Loucy (cell line): ENCODE results near the gene SHB.

Experiments
- H2AFZ ChIP-seq: fragments of 200-600 bp; sonication (generic); 2 replicates; pipeline ENCODE4 v1.6.0; 2016; ENCODE audit warnings: antibody characterized with exemption, mild to moderate bottlenecking, low read length, moderate library complexity
- H3F3A ChIP-seq: fragments of 200-600 bp; 2 replicates; pipeline ENCODE4 v1.6.0; 2016; ENCODE audit warnings: antibody characterized with exemption, low read depth, mild to moderate bottlenecking
- H3K27me3 ChIP-seq: fragments of 200-600 bp; sonication (generic); 2 replicates; pipeline ENCODE4 v1.6.1; 2014; ENCODE audit warnings: low read length, mild to moderate bottlenecking; ENCODE audit not compliant: insufficient read depth, poor library complexity, severe bottlenecking
- H3K36me3 ChIP-seq: fragments of 200-600 bp; sonication (generic); 2 replicates; pipeline ENCODE4 v1.6.1; 2016; ENCODE audit warnings: low read length; ENCODE audit not compliant: insufficient read depth
- H3K4me1 ChIP-seq: fragments of 200-600 bp; sonication (generic); 2 replicates; pipeline ENCODE4 v1.5.1; 2014; ENCODE audit warnings: low read length, mild to moderate bottlenecking; ENCODE audit not compliant: insufficient read depth, poor library complexity, severe bottlenecking
- H3K4me2 ChIP-seq: fragments of 200-600 bp; sonication (generic); 2 replicates; pipeline ENCODE4 v1.6.0; 2014; ENCODE audit warnings: antibody characterized with exemption, low read length, low read depth, mild to moderate bottlenecking; ENCODE audit not compliant: poor library complexity, severe bottlenecking
- H3K4me3 ChIP-seq: fragments of 200-600 bp; sonication (generic); 2 replicates; pipeline ENCODE4 v1.5.1; 2014; ENCODE audit warnings: low read length, mild to moderate bottlenecking, mixed read lengths; ENCODE audit not compliant: poor library complexity, severe bottlenecking
- H3K79me2 ChIP-seq: fragments of 200-600 bp; sonication (generic); 2 replicates; pipeline ENCODE4 v1.6.1; 2014; ENCODE audit warnings: low read length; ENCODE audit not compliant: insufficient read depth
- H3K9ac ChIP-seq: fragments of 200-600 bp; sonication (generic); 2 replicates; pipeline ENCODE4 v1.6.0; 2014; ENCODE audit warnings: mild to moderate bottlenecking, low read depth, low read length, moderate library complexity; ENCODE audit not compliant: poor library complexity, severe bottlenecking
- H3K9me2 ChIP-seq: fragments of 200-600 bp; sonication (generic); replicated peaks from 2 replicates; pipeline ENCODE4 v1.6.1; 2016; ENCODE audit warnings: low read depth, low read length, mixed read lengths
- H3K9me3 ChIP-seq: fragments of 200-600 bp; sonication (generic); 2 replicates; pipeline ENCODE4 v1.6.1; 2014; ENCODE audit warnings: mild to moderate bottlenecking, antibody characterized with exemption, low read length, low read depth; ENCODE audit not compliant: insufficient read depth
- H4K20me1 ChIP-seq: fragments of 200-600 bp; sonication (generic); 2 replicates; pipeline ENCODE4 v1.6.0; 2014; ENCODE audit warnings: antibody characterized with exemption, low read length, mild to moderate bottlenecking; ENCODE audit not compliant: insufficient read depth, poor library complexity, severe bottlenecking
- CTCF ChIP-seq: fragments of 200-600 bp; sonication (generic); conservative IDR thresholded peaks from 2 replicates; pipeline ENCODE4 v1.5.1; 2014; ENCODE audit warnings: mild to moderate bottlenecking, antibody characterized with exemption, low read length
- EZH2phosphoT487 ChIP-seq: fragments of 200-600 bp; IDR thresholded peaks from 2 replicates; pipeline ENCODE4 v1.6.1; 2018; ENCODE audit warnings: antibody characterized with exemption, mild to moderate bottlenecking, moderate library complexity, borderline replicate concordance

The SHB gene

GRCh38 chr9:37977851-37978480 is 91.1 kb downstream of the SHB start:
- Histone ChIP-seq H3K9me3 (no peaks in the 10 kb centered on the region), H4K20me1 (no peaks in the 10 kb centered on the region), H3F3A (no peaks in the 10 kb centered on the region), H3K4me2 (no peak overlapping the region), H3K9ac (no peak overlapping the region), H3K4me1 (no peaks in the 10 kb centered on the region), H3K36me3 (no peaks in the 10 kb centered on the region), H3K4me3 (no peak overlapping the region), H3K9me2 (no peaks in the 10 kb centered on the region), H3K79me2 (no peaks in the 10 kb centered on the region), H2AFZ (no peak overlapping the region), H3K27me3 (no peaks in the 10 kb centered on the region)
- TF ChIP-seq EZH2phosphoT487 (no peak), CTCF (no peak)

GRCh38 chr9:37976714-37977477 is 92.1 kb downstream of the SHB start:
- no peaks in the 10 kb centered on the region for H3K4me1 ChIP-seq
- no peak overlapping the region for H3K9ac ChIP-seq
- H3K9me3 ChIP-seq: no peaks in the 10 kb centered on the region
- no peaks in the 10 kb centered on the region for H3F3A ChIP-seq
- H3K4me3 ChIP-seq: no peak overlapping the region
- H3K4me2 ChIP-seq: no peak overlapping the region
- TF ChIP-seq CTCF: no peak
- TF ChIP-seq EZH2phosphoT487: no peak
- H3K36me3 ChIP-seq: no peaks in the 10 kb centered on the region
- H3K9me2 ChIP-seq: no peaks in the 10 kb centered on the region
- H4K20me1 ChIP-seq: no peaks in the 10 kb centered on the region
- H2AFZ ChIP-seq: no peak overlapping the region
- no peaks in the 10 kb centered on the region for H3K27me3 ChIP-seq
- H3K79me2 ChIP-seq: no peaks in the 10 kb centered on the region

- H3K9me2 ChIP-seq: no peaks in the 10 kb centered on the region
- no peaks in the 10 kb centered on the region for H3F3A ChIP-seq
- H4K20me1 ChIP-seq: no peaks in the 10 kb centered on the region
- H3K4me3 ChIP-seq: no peak overlapping the region
- H3K4me2 ChIP-seq: no peak overlapping the region
- no peak for TF ChIP-seq CTCF
- no peak for TF ChIP-seq EZH2phosphoT487
- no peaks in the 10 kb centered on the region for H3K79me2 ChIP-seq
- H2AFZ ChIP-seq: no peak overlapping the region
- H3K27me3 ChIP-seq: no peaks in the 10 kb centered on the region
- no peaks in the 10 kb centered on the region for H3K36me3 ChIP-seq
- H3K9me3 ChIP-seq: no peaks in the 10 kb centered on the region
- H3K9ac ChIP-seq: no peak overlapping the region
- no peaks in the 10 kb centered on the region for H3K4me1 ChIP-seq
These were observed 93.4 kb downstream of the SHB start for GRCh38 chr9:37975639-37976038.
